Upper lobe of left lung (tissue), 6 donors: Measurements from ENCODE around the gene TBC1D23. TPM values are rescaled to one million over a fixed set of nuclear protein-coding genes. Genes with fewer than 3 reads are reported as not detected.

Experiments
- ATAC-seq, 2 donors: fragments of 200-7000 bp; cut with Tn5 transposase; one replicate each; pipeline ENCODE4 v1.9.1; 2022; ENCODE audit warnings: mild to moderate bottlenecking in 2 of 2, moderate library complexity in 2 of 2; ENCODE audit not compliant: low FRiP score in 2 of 2
- DNase-seq, 2 donors: peaks; one replicate each; pipeline ENCODE4 v3.0.0-alpha.2; 2019 to 2020
- H3K27ac ChIP-seq, 4 donors: fragments of 200-600 bp; sonication (generic); one replicate each; pipeline ENCODE4 v1.5.1; 2016 to 2019
- H3K27me3 ChIP-seq, 4 donors: fragments of 200-600 bp; sonication (generic); one replicate each; pipeline ENCODE4 v1.5.1; 2017 to 2019
- H3K36me3 ChIP-seq, 4 donors: fragments of 200-600 bp; sonication (generic); one replicate each; pipeline ENCODE4 v1.5.1; 2016 to 2019
- H3K4me1 ChIP-seq, 4 donors: fragments of 200-600 bp; sonication (generic); one replicate each; pipeline ENCODE4 v1.5.1; 2018 to 2019
- H3K4me3 ChIP-seq, 4 donors: fragments of 200-600 bp; sonication (generic); one replicate each; pipeline ENCODE4 v1.5.1; 2017 to 2019; ENCODE audit warnings: mild to moderate bottlenecking in 2 of 4, moderate library complexity in 1 of 4
- H3K9me3 ChIP-seq, 4 donors: fragments of 200-600 bp; sonication (generic); one replicate each; pipeline ENCODE4 v1.5.1; 2018 to 2019
- EP300 ChIP-seq, 4 donors: sonication (generic); formaldehyde crosslinking; IDR thresholded peaks; one replicate each; pipeline ENCODE4 v1.5.1; 2017; ENCODE audit warnings: antibody characterized with exemption in 4 of 4, control low read depth in 2 of 4
- POLR2A ChIP-seq, 4 donors: fragments of 450-650 bp; IDR thresholded peaks; one replicate each; pipeline ENCODE4 v1.5.1; 2016 to 2017; ENCODE audit warnings: antibody characterized with exemption in 4 of 4, mild to moderate bottlenecking in 2 of 4
- POLR2AphosphoS5 ChIP-seq, 2 donors: sonication (generic); formaldehyde crosslinking; IDR thresholded peaks; one replicate each; pipeline ENCODE4 v1.5.1; 2017; ENCODE audit warnings: antibody characterized with exemption in 2 of 2
- WGBS, 2 donors: methylation state at CpG; one replicate each; pipeline ENCODE4 v1.1.5; 2017 to 2018; 5-methylcytosine and 5-hydroxymethylcytosine counted together
- total RNA-seq, 6 donors: library from RNA; depleted of rRNA in 4 of 6; stranded (reverse); fragments of >200 nt in 4 of 6; gene quantifications; one replicate each; pipeline versions ENCODE4 v1.1.0 to v1.2.1, GENCODE V29; 2016 to 2021
- TF ChIP-seq, protein P1 (sequence below), 6 experiments: fragments of 450-650 bp in 4 of 6; fragments of 200-600 bp in 2 of 6; sonication (generic) in 2 of 6; IDR thresholded peaks; one replicate each; pipeline ENCODE4 v1.5.1; 2016 to 2019; ENCODE audit warnings: antibody characterized with exemption in 6 of 6
- donor health status: DM: no; HTN: no; CAD: no; lungs with moderate emphysema.
- donor health status: DM: no; HTN: yes; CAD: no; lungs with severe emphysema.

Gene TBC1D23
- total RNA-seq, 6 donors from 2014 or later, result 13.4 to 42.7 (median 32.0) TPM

DNA sequence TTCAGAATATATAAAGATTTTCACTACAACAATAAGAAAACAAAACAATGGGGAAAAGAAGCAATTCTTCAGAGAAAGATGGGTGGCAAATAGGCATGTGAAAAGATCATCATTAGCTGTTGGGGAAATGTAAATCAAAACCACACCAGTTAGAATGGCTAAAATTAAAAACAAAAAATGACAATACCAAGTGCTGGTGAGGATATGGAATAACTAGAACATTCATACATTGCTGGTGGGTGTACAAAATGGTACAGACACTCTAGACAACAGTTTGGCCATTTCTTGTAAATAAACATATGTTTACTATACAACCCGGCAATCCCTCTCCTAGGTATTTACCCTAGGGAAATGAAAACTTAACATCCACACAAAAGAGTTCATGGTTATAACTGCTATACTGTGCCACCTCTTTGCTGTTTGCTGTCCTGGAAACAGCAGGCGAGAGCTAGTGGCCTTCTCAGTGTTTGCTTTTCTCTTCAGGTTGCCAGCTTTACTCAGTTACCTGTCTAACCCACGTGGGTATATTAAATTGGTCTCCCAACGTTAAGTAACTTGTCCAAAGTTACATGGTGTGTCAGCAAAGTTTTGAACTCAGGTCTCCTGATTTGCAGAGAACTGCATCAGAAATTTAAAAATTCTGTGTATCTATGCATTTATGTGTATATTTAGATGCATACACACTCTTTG lies 69.2 kb downstream of the TBC1D23 start:
- TF ChIP-seq EP300 (IDR thresholded peaks at IDR 0.05) (no peak), POLR2AphosphoS5 (IDR thresholded peaks at IDR 0.05) (no peak), POLR2A (IDR thresholded peaks at IDR 0.05) (no peak)
- TF ChIP-seq, protein P1, sequence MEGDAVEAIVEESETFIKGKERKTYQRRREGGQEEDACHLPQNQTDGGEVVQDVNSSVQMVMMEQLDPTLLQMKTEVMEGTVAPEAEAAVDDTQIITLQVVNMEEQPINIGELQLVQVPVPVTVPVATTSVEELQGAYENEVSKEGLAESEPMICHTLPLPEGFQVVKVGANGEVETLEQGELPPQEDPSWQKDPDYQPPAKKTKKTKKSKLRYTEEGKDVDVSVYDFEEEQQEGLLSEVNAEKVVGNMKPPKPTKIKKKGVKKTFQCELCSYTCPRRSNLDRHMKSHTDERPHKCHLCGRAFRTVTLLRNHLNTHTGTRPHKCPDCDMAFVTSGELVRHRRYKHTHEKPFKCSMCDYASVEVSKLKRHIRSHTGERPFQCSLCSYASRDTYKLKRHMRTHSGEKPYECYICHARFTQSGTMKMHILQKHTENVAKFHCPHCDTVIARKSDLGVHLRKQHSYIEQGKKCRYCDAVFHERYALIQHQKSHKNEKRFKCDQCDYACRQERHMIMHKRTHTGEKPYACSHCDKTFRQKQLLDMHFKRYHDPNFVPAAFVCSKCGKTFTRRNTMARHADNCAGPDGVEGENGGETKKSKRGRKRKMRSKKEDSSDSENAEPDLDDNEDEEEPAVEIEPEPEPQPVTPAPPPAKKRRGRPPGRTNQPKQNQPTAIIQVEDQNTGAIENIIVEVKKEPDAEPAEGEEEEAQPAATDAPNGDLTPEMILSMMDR (IDR thresholded peaks at IDR 0.05), result no peak
- Histone ChIP-seq H3K36me3 (peaks cover 0 to 8% (median 2%) of the 10 kb centered on the region in 4 donors), H3K27me3 (no peaks in the 10 kb centered on the region), H3K4me3 (no peak overlapping the region), H3K9me3 (no peaks in the 10 kb centered on the region), H3K27ac (no peak overlapping the region), H3K4me1 (peaks cover 4 to 6% (median 5%) of the 10 kb centered on the region in 4 donors)
- DNase-seq (no peak), ATAC-seq (no peak)
- WGBS, 2 donors, result 59 to 73% methylated on average over 4 of the region's 4 CpGs

DNA sequence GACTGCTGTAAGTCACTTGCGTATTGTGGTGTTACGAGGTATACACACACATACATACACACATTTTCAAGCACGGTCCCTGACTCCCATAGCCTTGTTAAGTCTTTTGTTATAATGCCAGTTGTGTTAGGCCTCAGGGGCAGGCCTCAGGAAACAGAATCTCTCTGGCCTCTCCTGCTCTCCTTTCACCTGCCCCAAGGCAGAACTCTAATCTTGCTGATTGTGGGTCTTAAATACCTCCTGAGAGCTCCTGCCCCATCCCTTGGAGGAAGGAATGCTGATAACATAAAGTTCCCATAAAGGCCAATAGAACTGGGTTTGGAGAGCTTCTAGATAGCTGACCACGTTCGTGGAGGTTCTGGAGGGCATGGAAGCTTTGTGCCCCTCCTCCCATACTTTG lies 69.9 kb downstream of the TBC1D23 start:
- DNase-seq, result no peak
- no peak overlapping the region for H3K4me3 ChIP-seq
- no peak for ATAC-seq
- TF ChIP-seq EP300 (IDR thresholded peaks at IDR 0.05) (no peak), POLR2A (IDR thresholded peaks at IDR 0.05) (no peak), POLR2AphosphoS5 (IDR thresholded peaks at IDR 0.05) (no peak)
- TF ChIP-seq, protein P1 (IDR thresholded peaks at IDR 0.05), result no peak
- peaks cover 9 to 13% (median 11%) of the 10 kb centered on the region in 4 donors for H3K4me1 ChIP-seq
- no peaks in the 10 kb centered on the region for H3K27me3 ChIP-seq
- H3K9me3 ChIP-seq, result no peaks in the 10 kb centered on the region
- H3K27ac ChIP-seq, result no peak overlapping the region
- peaks cover 0 to 1% (median 0%) of the 10 kb centered on the region in 4 donors for H3K36me3 ChIP-seq
- 92 to 93% methylated on average over 5 of the region's 5 CpGs for WGBS, 2 donors

DNA sequence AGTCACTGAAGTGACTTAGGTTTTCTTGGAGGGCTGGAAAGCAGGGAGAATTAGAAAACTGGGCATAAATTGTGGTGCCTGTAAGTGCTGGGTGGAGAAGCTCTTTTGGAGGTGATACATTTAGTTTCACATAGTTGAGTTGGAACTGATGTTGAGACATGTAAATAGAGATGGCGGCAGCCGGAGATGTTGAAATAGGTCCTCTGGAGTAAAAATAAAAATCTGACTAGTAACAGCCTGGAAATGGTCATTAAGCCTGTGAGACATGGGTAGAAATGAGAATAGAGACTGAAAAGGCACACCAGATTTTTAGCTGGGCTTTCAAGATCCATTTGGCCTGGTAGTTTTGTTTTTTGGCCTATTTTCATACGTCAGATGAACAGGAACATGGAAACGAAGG lies 70.9 kb downstream of the TBC1D23 start:
- no peak overlapping the region for H3K4me3 ChIP-seq
- no peaks in the 10 kb centered on the region for H3K27me3 ChIP-seq
- no peaks in the 10 kb centered on the region for H3K9me3 ChIP-seq
- no peaks in the 10 kb centered on the region for H3K36me3 ChIP-seq
- ATAC-seq (no peak), DNase-seq (no peak)
- no peak for TF ChIP-seq EP300 (IDR thresholded peaks at IDR 0.05)
- H3K4me1 ChIP-seq, result peaks cover 9 to 17% (median 14%) of the 10 kb centered on the region in 4 donors
- WGBS, 2 donors, result 90 to 91% methylated on average over 4 of the region's 4 CpGs
- H3K27ac ChIP-seq, result no peak overlapping the region

DNA sequence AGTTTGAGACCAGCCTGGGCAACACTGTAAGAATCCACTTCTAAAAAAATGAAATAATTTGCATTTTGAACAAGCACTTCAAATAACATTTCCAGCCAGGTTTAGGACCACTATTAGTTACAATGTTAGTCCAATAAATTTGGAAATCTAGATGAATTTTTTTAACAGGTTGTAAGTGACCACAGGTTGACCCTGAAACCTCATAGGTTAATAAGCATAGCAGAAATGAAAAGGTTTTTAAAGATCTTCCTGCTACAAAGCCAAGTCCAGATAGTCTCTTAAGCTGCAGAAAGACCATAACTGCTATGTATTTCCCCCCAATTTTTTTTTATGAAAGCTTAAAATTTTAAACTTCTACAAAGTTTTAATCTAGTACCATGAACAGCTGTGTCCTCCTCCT lies 72.3 kb downstream of the TBC1D23 start:
- Histone ChIP-seq H3K4me1 (peaks cover 9 to 17% (median 14%) of the 10 kb centered on the region in 4 donors), H3K4me3 (no peak overlapping the region), H3K9me3 (no peaks in the 10 kb centered on the region), H3K27me3 (no peaks in the 10 kb centered on the region), H3K27ac (no peak overlapping the region), H3K36me3 (no peaks in the 10 kb centered on the region)
- DNase-seq (no peak), ATAC-seq (no peak)
- TF ChIP-seq, protein P1 (IDR thresholded peaks at IDR 0.05), result no peak
- TF ChIP-seq POLR2AphosphoS5 (IDR thresholded peaks at IDR 0.05), result no peak
- TF ChIP-seq POLR2A (IDR thresholded peaks at IDR 0.05), result no peak
- no peak for TF ChIP-seq EP300 (IDR thresholded peaks at IDR 0.05)

DNA sequence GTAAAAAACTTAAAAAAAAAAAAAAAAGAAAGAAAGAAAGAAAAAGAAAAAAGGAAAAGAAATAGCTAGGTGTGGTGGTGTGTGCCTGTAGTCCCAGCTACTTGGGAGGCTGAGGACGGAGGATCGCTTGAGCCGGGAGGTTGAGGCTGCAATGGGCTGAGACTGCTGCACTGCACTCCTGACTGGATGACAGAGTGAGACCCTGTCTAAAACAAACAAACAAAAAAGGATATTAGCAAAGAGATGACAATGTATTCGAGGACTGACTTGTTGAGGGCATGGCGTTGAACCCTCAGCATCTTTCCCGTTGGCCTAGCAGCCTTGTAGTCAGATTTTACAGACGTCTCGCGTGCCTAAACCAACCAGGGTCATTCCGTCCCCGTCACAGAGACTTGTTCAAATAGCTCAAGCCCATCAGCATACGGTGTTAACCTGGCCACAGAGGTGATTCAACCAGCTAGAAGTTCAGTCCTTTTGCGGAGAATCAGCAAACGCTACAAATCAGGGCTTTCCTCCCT lies 73.2 kb downstream of the TBC1D23 start:
- Histone ChIP-seq H3K27ac (peak overlapping the region; percentile 81 to 90 (median 84)), H3K4me3 (peak overlapping the region; percentile 33 to 90 (median 72)), H3K9me3 (no peaks in the 10 kb centered on the region), H3K27me3 (no peaks in the 10 kb centered on the region), H3K36me3 (peaks cover 0 to under 1% (median 0%) of the 10 kb centered on the region in 4 donors), H3K4me1 (peaks cover 9 to 17% (median 14%) of the 10 kb centered on the region in 4 donors)
- no peak for DNase-seq
- 42 to 48% methylated on average over 14 of the region's 14 CpGs for WGBS, 2 donors
- peak in 1 of 2 donors; percentile 12 for ATAC-seq
- TF ChIP-seq, protein P1 (IDR thresholded peaks at IDR 0.05), result no peak
- TF ChIP-seq POLR2AphosphoS5 (IDR thresholded peaks at IDR 0.05) (no peak), EP300 (IDR thresholded peaks at IDR 0.05) (no peak), POLR2A (IDR thresholded peaks at IDR 0.05) (no peak)
